DMS 273 (cell line): ENCODE measurements around the gene TMEM140.
"Not testable (repeated sequence)": the region's sequence is repeated elsewhere in the genome, so short reads cannot be mapped to it uniquely, and the experiment has no call there.

Experiments used
- DNase-seq: peaks from one replicate; lab custom pipeline; 2025; ENCODE audit not compliant: unreplicated experiment; lab: John Stamatoyannopoulos, UW

Gene TMEM140

GRCh38 chr7:135171581-135172291, 23.9 kb downstream of the TMEM140 start:
- DNase-seq, result not testable (repeated sequence)

- DNase-seq, result not testable (repeated sequence)
Measured at GRCh38 chr7:135173916-135174315, 26.0 kb downstream of the TMEM140 start.

- no peak for DNase-seq
Measured at GRCh38 chr7:135174941-135175340, 27.1 kb downstream of the TMEM140 start.

- DNase-seq, result no peak
Measured at GRCh38 chr7:135175931-135176330, 28.1 kb downstream of the TMEM140 start.

GRCh38 chr7:135177028-135177696, 29.3 kb downstream of the TMEM140 start:
- DNase-seq, result no peak

- no peak for DNase-seq
Measured at GRCh38 chr7:135178364-135178763, 30.5 kb downstream of the TMEM140 start.

GRCh38 chr7:135179321-135179925, 31.6 kb downstream of the TMEM140 start:
- DNase-seq, result no peak

- no peak for DNase-seq
Measured at GRCh38 chr7:135180122-135180521, 32.2 kb downstream of the TMEM140 start.

- no peak for DNase-seq
Measured at GRCh38 chr7:135181261-135181928, 33.5 kb downstream of the TMEM140 start.

GRCh38 chr7:135181929-135182678, 34.2 kb downstream of the TMEM140 start:
- no peak for DNase-seq

GRCh38 chr7:135183478-135183877, 35.6 kb downstream of the TMEM140 start:
- no peak for DNase-seq

GRCh38 chr7:135184254-135184841, 36.5 kb downstream of the TMEM140 start:
- DNase-seq, result no peak

GRCh38 chr7:135185471-135186260, 37.8 kb downstream of the TMEM140 start:
- DNase-seq, result no peak

- DNase-seq, result no peak
Measured at GRCh38 chr7:135186261-135186540, 38.3 kb downstream of the TMEM140 start.

- DNase-seq, result no peak
Measured at GRCh38 chr7:135186841-135187253, 39.0 kb downstream of the TMEM140 start.

- no peak for DNase-seq
Measured at GRCh38 chr7:135188298-135188984, 40.6 kb downstream of the TMEM140 start.

- DNase-seq, result no peak
Measured at GRCh38 chr7:135189221-135189662, 41.4 kb downstream of the TMEM140 start.

GRCh38 chr7:135189961-135190360, 42.1 kb downstream of the TMEM140 start:
- no peak for DNase-seq

- no peak for DNase-seq
Measured at GRCh38 chr7:135190703-135191102, 42.8 kb downstream of the TMEM140 start.
